Esophagus muscularis mucosa (tissue), 3 donors: ENCODE results near the gene PTPRD.

ENCODE experiments used
- EP300 ChIP-seq: sonication (generic); formaldehyde crosslinking; IDR thresholded peaks from one replicate; pipeline ENCODE4 v1.6.1; 2017; ENCODE audit warnings: antibody characterized with exemption
- TF ChIP-seq, protein P1 (sequence below), 3 experiments: fragments of 200-600 bp in 2 of 3; fragments of 450-650 bp in 1 of 3; sonication (generic) in 2 of 3; IDR thresholded peaks; one replicate each; pipeline ENCODE4 v1.5.1; 2017 to 2019; ENCODE audit warnings: antibody characterized with exemption in 3 of 3, mild to moderate bottlenecking in 2 of 3, moderate library complexity in 1 of 3

- TF ChIP-seq, protein P1, sequence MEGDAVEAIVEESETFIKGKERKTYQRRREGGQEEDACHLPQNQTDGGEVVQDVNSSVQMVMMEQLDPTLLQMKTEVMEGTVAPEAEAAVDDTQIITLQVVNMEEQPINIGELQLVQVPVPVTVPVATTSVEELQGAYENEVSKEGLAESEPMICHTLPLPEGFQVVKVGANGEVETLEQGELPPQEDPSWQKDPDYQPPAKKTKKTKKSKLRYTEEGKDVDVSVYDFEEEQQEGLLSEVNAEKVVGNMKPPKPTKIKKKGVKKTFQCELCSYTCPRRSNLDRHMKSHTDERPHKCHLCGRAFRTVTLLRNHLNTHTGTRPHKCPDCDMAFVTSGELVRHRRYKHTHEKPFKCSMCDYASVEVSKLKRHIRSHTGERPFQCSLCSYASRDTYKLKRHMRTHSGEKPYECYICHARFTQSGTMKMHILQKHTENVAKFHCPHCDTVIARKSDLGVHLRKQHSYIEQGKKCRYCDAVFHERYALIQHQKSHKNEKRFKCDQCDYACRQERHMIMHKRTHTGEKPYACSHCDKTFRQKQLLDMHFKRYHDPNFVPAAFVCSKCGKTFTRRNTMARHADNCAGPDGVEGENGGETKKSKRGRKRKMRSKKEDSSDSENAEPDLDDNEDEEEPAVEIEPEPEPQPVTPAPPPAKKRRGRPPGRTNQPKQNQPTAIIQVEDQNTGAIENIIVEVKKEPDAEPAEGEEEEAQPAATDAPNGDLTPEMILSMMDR (IDR thresholded peaks at IDR 0.05): no peak
- TF ChIP-seq EP300: no peak
Measured at GRCh38 chr9:9945966-9946365, 666.8 kb downstream of the PTPRD start.
